Measurements from ENCODE around the gene PCDH18.

Gene PCDH18

GRCh38 chr4:137531986-137532868, at the start of gene PCDH18:
Gene PCDH18 (minus strand): TSS chr4:137532494. CDS start chr4:137532088, 406 bp downstream.
- TF ChIP-seq CTCF (IDR thresholded peaks at IDR 0.05; ENCODE audit: control insufficient read depth, extremely low read depth, insufficient read depth): no peak
- DNase-seq (ENCODE audit: low read depth): no peak
- peak within 1 kb of the TSS; percentile 8; the same call in 1 of the 2 replicates for H3K4me3 ChIP-seq (ENCODE audit: low read depth, low read length)

- TF ChIP-seq CTCF (IDR thresholded peaks at IDR 0.05; ENCODE audit: control insufficient read depth, extremely low read depth, insufficient read depth): no peak
- no peak overlapping the region for H3K4me3 ChIP-seq (ENCODE audit: low read depth, low read length)
- no peak for DNase-seq (ENCODE audit: low read depth)
Measured at GRCh38 chr4:137576446-137576845, 44.2 kb upstream of the PCDH18 start.

GRCh38 chr4:137572647-137573046, 40.4 kb upstream of the PCDH18 start:
- H3K4me3 ChIP-seq (ENCODE audit: low read depth, low read length): no peak overlapping the region
- DNase-seq (ENCODE audit: low read depth): no peak
- TF ChIP-seq CTCF (IDR thresholded peaks at IDR 0.05; ENCODE audit: control insufficient read depth, extremely low read depth, insufficient read depth): no peak

GRCh38 chr4:137572163-137572562, 39.9 kb upstream of the PCDH18 start:
- DNase-seq (ENCODE audit: low read depth): no peak
- no peak overlapping the region for H3K4me3 ChIP-seq (ENCODE audit: low read depth, low read length)

GRCh38 chr4:137559801-137560200, 27.5 kb upstream of the PCDH18 start:
- no peak for TF ChIP-seq CTCF (IDR thresholded peaks at IDR 0.05; ENCODE audit: control insufficient read depth, extremely low read depth, insufficient read depth)
- no peak for DNase-seq (ENCODE audit: low read depth)
- no peak overlapping the region for H3K4me3 ChIP-seq (ENCODE audit: low read depth, low read length)

More at GRCh38 chr4:137572163-137572562, 39.9 kb upstream of the PCDH18 start:
- TF ChIP-seq CTCF (IDR thresholded peaks at IDR 0.05; ENCODE audit: control insufficient read depth, extremely low read depth, insufficient read depth): no peak

- TF ChIP-seq CTCF (IDR thresholded peaks at IDR 0.05; ENCODE audit: control insufficient read depth, extremely low read depth, insufficient read depth): no peak
- DNase-seq (ENCODE audit: low read depth): no peak
- H3K4me3 ChIP-seq (ENCODE audit: low read depth, low read length): no peak overlapping the region
Measured at GRCh38 chr4:137558951-137559350, 26.7 kb upstream of the PCDH18 start.
